HG03097 (cell line): ENCODE data around the gene TMEM184A.

Source experiments
- ATAC-seq: cut with Tn5 transposase; IDR thresholded peaks from one replicate; pipeline ENCODE4 v1.9.1; 2021; ENCODE audit not compliant: unreplicated experiment, low FRiP score

Gene TMEM184A

GRCh38 chr7:1555813-1556543 is at the start of gene TMEM184A:
Gene TMEM184A, minus strand, starts transcription at chr7:1556205. Its CDS starts 721 bp downstream, at chr7:1555484.
- ATAC-seq: no peak

GRCh38 chr7:1604383-1604782 is 48.4 kb upstream of the TMEM184A start:
- ATAC-seq: no peak

GRCh38 chr7:1603346-1604225 is 47.6 kb upstream of the TMEM184A start:
- ATAC-seq: no peak

- ATAC-seq: no peak
Measured at GRCh38 chr7:1602386-1602785, 46.4 kb upstream of the TMEM184A start.

- ATAC-seq: no peak
Measured at GRCh38 chr7:1601956-1602355, 46.0 kb upstream of the TMEM184A start.

- no peak for ATAC-seq
Measured at GRCh38 chr7:1599640-1600395, 43.8 kb upstream of the TMEM184A start.

GRCh38 chr7:1598961-1599639 is 43.1 kb upstream of the TMEM184A start:
- no peak for ATAC-seq

GRCh38 chr7:1598286-1598685 is 42.3 kb upstream of the TMEM184A start:
- no peak for ATAC-seq

- no peak for ATAC-seq
Measured at GRCh38 chr7:1597791-1598190, 41.8 kb upstream of the TMEM184A start.

GRCh38 chr7:1597066-1597760 is 41.2 kb upstream of the TMEM184A start:
- ATAC-seq: no peak

GRCh38 chr7:1596181-1597043 is 40.4 kb upstream of the TMEM184A start:
- ATAC-seq: no peak

GRCh38 chr7:1595636-1596035 is 39.6 kb upstream of the TMEM184A start:
- ATAC-seq: no peak

- no peak for ATAC-seq
Measured at GRCh38 chr7:1595027-1595426, 39.0 kb upstream of the TMEM184A start.

GRCh38 chr7:1593904-1594421 is 38.0 kb upstream of the TMEM184A start:
- no peak for ATAC-seq

GRCh38 chr7:1593091-1593866 is 37.3 kb upstream of the TMEM184A start:
- ATAC-seq: no peak

- no peak for ATAC-seq
Measured at GRCh38 chr7:1592299-1592871, 36.4 kb upstream of the TMEM184A start.

GRCh38 chr7:1591876-1592275 is 35.9 kb upstream of the TMEM184A start:
- no peak for ATAC-seq

- no peak for ATAC-seq
Measured at GRCh38 chr7:1591396-1591795, 35.4 kb upstream of the TMEM184A start.
